Activated naive CD8-positive, alpha-beta T cell (primary cell): Measurements from ENCODE around the gene MAP3K10.

Experiments used
- H3K27ac Mint-ChIP-seq: one replicate; pipeline ENCODE4 v1.8.0; 2021; ENCODE audit warnings: mixed read lengths
- H3K27me3 Mint-ChIP-seq: one replicate; pipeline ENCODE4 v1.8.0; 2021; ENCODE audit warnings: mixed read lengths
- H3K36me3 Mint-ChIP-seq: one replicate; pipeline ENCODE4 v1.8.0; 2021; ENCODE audit warnings: mixed read lengths
- H3K4me1 Mint-ChIP-seq: one replicate; pipeline ENCODE4 v1.8.0; 2021; ENCODE audit warnings: low read depth, mixed read lengths
- H3K4me3 Mint-ChIP-seq: one replicate; pipeline ENCODE4 v1.8.0; 2021; ENCODE audit warnings: mild to moderate bottlenecking, mixed read lengths
- H3K9me3 Mint-ChIP-seq: one replicate; pipeline ENCODE4 v1.8.0; 2021; ENCODE audit warnings: low read depth, mixed read lengths

The MAP3K10 gene

GRCh38 chr19:40198272-40198990 lies 7.2 kb downstream of the MAP3K10 start:
- Mint-ChIP-seq H3K36me3 (peaks cover 8% of the 10 kb centered on the region), H3K27ac (no peak overlapping the region), H3K27me3 (no peaks in the 10 kb centered on the region), H3K4me1 (peaks cover 12% of the 10 kb centered on the region), H3K9me3 (no peaks in the 10 kb centered on the region), H3K4me3 (no peak overlapping the region)

- Mint-ChIP-seq H3K4me3 (no peak overlapping the region), H3K36me3 (peaks cover 6% of the 10 kb centered on the region), H3K27me3 (no peaks in the 10 kb centered on the region), H3K9me3 (no peaks in the 10 kb centered on the region), H3K4me1 (no peaks in the 10 kb centered on the region), H3K27ac (no peak overlapping the region)
Measured at GRCh38 chr19:40200341-40201099, 9.3 kb downstream of the MAP3K10 start.

- H3K36me3 Mint-ChIP-seq: peaks cover 9% of the 10 kb centered on the region
- no peaks in the 10 kb centered on the region for H3K4me1 Mint-ChIP-seq
Measured at GRCh38 chr19:40204381-40204780, 13.2 kb downstream of the MAP3K10 start.

GRCh38 chr19:40205760-40206159 lies 14.5 kb downstream of the MAP3K10 start:
- Mint-ChIP-seq H3K9me3 (no peaks in the 10 kb centered on the region), H3K36me3 (peaks cover 10% of the 10 kb centered on the region), H3K4me1 (no peaks in the 10 kb centered on the region), H3K27ac (no peak overlapping the region), H3K4me3 (no peak overlapping the region), H3K27me3 (no peaks in the 10 kb centered on the region)

More at GRCh38 chr19:40204381-40204780, 13.2 kb downstream of the MAP3K10 start:
- Mint-ChIP-seq H3K9me3 (no peaks in the 10 kb centered on the region), H3K4me3 (no peak overlapping the region), H3K27ac (no peak overlapping the region), H3K27me3 (no peaks in the 10 kb centered on the region)

GRCh38 chr19:40208602-40209001 lies 17.4 kb downstream of the MAP3K10 start:
- H3K27ac Mint-ChIP-seq: no peak overlapping the region
- H3K36me3 Mint-ChIP-seq: peaks cover 10% of the 10 kb centered on the region
- no peaks in the 10 kb centered on the region for H3K9me3 Mint-ChIP-seq
- H3K4me3 Mint-ChIP-seq: no peak overlapping the region
- H3K27me3 Mint-ChIP-seq: no peaks in the 10 kb centered on the region
- H3K4me1 Mint-ChIP-seq: no peaks in the 10 kb centered on the region

GRCh38 chr19:40210889-40211288 lies 19.7 kb downstream of the MAP3K10 start:
- no peaks in the 10 kb centered on the region for H3K9me3 Mint-ChIP-seq
- H3K27me3 Mint-ChIP-seq: no peaks in the 10 kb centered on the region
- H3K27ac Mint-ChIP-seq: no peak overlapping the region
- H3K36me3 Mint-ChIP-seq: peaks cover 6% of the 10 kb centered on the region
- no peaks in the 10 kb centered on the region for H3K4me1 Mint-ChIP-seq
- H3K4me3 Mint-ChIP-seq: no peak overlapping the region

GRCh38 chr19:40213251-40213829 lies 22.1 kb downstream of the MAP3K10 start:
- H3K9me3 Mint-ChIP-seq: no peaks in the 10 kb centered on the region
- H3K4me3 Mint-ChIP-seq: no peak overlapping the region
- peaks cover 5% of the 10 kb centered on the region for H3K4me1 Mint-ChIP-seq
- peaks cover 8% of the 10 kb centered on the region for H3K27me3 Mint-ChIP-seq
- peaks cover 5% of the 10 kb centered on the region for H3K36me3 Mint-ChIP-seq
- H3K27ac Mint-ChIP-seq: no peak overlapping the region

GRCh38 chr19:40213882-40214570 lies 22.8 kb downstream of the MAP3K10 start:
- Mint-ChIP-seq H3K4me1 (peaks cover 6% of the 10 kb centered on the region), H3K9me3 (no peaks in the 10 kb centered on the region), H3K27me3 (peaks cover 12% of the 10 kb centered on the region), H3K36me3 (peaks cover 5% of the 10 kb centered on the region), H3K27ac (no peak overlapping the region), H3K4me3 (no peak overlapping the region)

- H3K4me3 Mint-ChIP-seq: no peak overlapping the region
- H3K9me3 Mint-ChIP-seq: no peaks in the 10 kb centered on the region
- H3K27me3 Mint-ChIP-seq: peaks cover 18% of the 10 kb centered on the region
- peaks cover 6% of the 10 kb centered on the region for H3K4me1 Mint-ChIP-seq
- H3K27ac Mint-ChIP-seq: no peak overlapping the region
- peaks cover 5% of the 10 kb centered on the region for H3K36me3 Mint-ChIP-seq
Measured at GRCh38 chr19:40214936-40215335, 23.7 kb downstream of the MAP3K10 start.

- peaks cover 23% of the 10 kb centered on the region for H3K27me3 Mint-ChIP-seq
- H3K27ac Mint-ChIP-seq: no peak overlapping the region
- no peaks in the 10 kb centered on the region for H3K9me3 Mint-ChIP-seq
- peaks cover 6% of the 10 kb centered on the region for H3K4me1 Mint-ChIP-seq
- peaks cover 2% of the 10 kb centered on the region for H3K36me3 Mint-ChIP-seq
- H3K4me3 Mint-ChIP-seq: peak overlapping the region; percentile 7
Measured at GRCh38 chr19:40216013-40216776, 25.0 kb downstream of the MAP3K10 start.

- H3K36me3 Mint-ChIP-seq: peaks cover 2% of the 10 kb centered on the region
- no peak overlapping the region for H3K27ac Mint-ChIP-seq
- H3K4me1 Mint-ChIP-seq: peaks cover 6% of the 10 kb centered on the region
- no peaks in the 10 kb centered on the region for H3K9me3 Mint-ChIP-seq
- H3K4me3 Mint-ChIP-seq: peak overlapping the region; percentile 7
- H3K27me3 Mint-ChIP-seq: peaks cover 24% of the 10 kb centered on the region
Measured at GRCh38 chr19:40216777-40217026, 25.5 kb downstream of the MAP3K10 start.

- peaks cover 2% of the 10 kb centered on the region for H3K36me3 Mint-ChIP-seq
- peaks cover 28% of the 10 kb centered on the region for H3K27me3 Mint-ChIP-seq
- H3K9me3 Mint-ChIP-seq: no peaks in the 10 kb centered on the region
- peaks cover 10% of the 10 kb centered on the region for H3K4me1 Mint-ChIP-seq
- no peak overlapping the region for H3K27ac Mint-ChIP-seq
- peak overlapping the region; percentile 7 for H3K4me3 Mint-ChIP-seq
Measured at GRCh38 chr19:40217027-40217810, 26.0 kb downstream of the MAP3K10 start.

- Mint-ChIP-seq H3K36me3 (peaks cover 2% of the 10 kb centered on the region), H3K27me3 (peaks cover 28% of the 10 kb centered on the region), H3K4me1 (peaks cover 10% of the 10 kb centered on the region), H3K4me3 (no peak within 1 kb of the TSS), H3K27ac (no peak within 1 kb of the TSS), H3K9me3 (no peaks in the 10 kb centered on the region)
Measured at GRCh38 chr19:40217934-40218890, 27.0 kb downstream of the MAP3K10 start, which contains the start of gene TTC9B. Gene TTC9B (minus strand): TSS chr19:40218384. CDS start chr19:40218381, 3 bp downstream.
